ENCODE data around the gene HERC4. TPM values are rescaled to one million over a fixed set of nuclear protein-coding genes. Genes with fewer than 3 reads are reported as not detected.
"Not testable (repeated sequence)": the region's sequence is repeated elsewhere in the genome, so short reads cannot be mapped to it uniquely, and the experiment has no call there.

The HERC4 gene
- total and polyA plus RNA-seq, 2 donors (not counting 3 experiments of a cell fraction or from before 2014, with no cell fraction given), result 10.6 to 73.7 TPM

- ChIA-PET POLR2A (no interaction called here), CTCF (no interaction called here)
- no TSS peak for BruUV-seq (replicated peaks)
- H4K20me1 ChIP-seq (replicated peaks; ENCODE audit: control insufficient read depth, extremely low read depth, insufficient read depth, low read length), result no peaks in the 10 kb centered on the region
- H3K27ac ChIP-seq (ENCODE audit: insufficient read depth, low read depth, low read length), result no peak overlapping the region
- FAIRE-seq (no peak), DNase-seq (ENCODE audit: low read depth, low spot score) (no peak)
- no peak overlapping the region for H3K9ac ChIP-seq (replicated peaks; ENCODE audit: extremely low read depth, insufficient read depth, low read length)
- no peak overlapping the region for H3K4me2 ChIP-seq (ENCODE audit: insufficient read depth, low read length)
- no peaks in the 10 kb centered on the region for H3K79me2 ChIP-seq (ENCODE audit: control insufficient read depth, insufficient read depth, low read length)
- no peak overlapping the region for H3K4me3 ChIP-seq (replicated peaks in 1 of 3; ENCODE audit: insufficient read depth in 1 of 3, low read depth in 1 of 3, low read length in 3 of 3)
- TF ChIP-seq EZH2 (IDR thresholded peaks at IDR 0.05; ENCODE audit: borderline replicate concordance, low read depth, low read length, severe bottlenecking) (no peak), MYC (IDR thresholded peaks at IDR 0.05; ENCODE audit: low read depth, low read length) (no peak), CTCF (IDR thresholded peaks at IDR 0.05; ENCODE audit: extremely low read depth in 1 of 2, insufficient read depth in 1 of 2, low read depth in 1 of 2, low read length in 2 of 2) (no peak), JUN (IDR thresholded peaks at IDR 0.05; ENCODE audit: borderline replicate concordance, insufficient read depth, insufficient read length, low read depth) (no peak)
- peaks cover 3 to 16% of the 10 kb centered on the region in 2 experiments for H3K36me3 ChIP-seq (ENCODE audit: control insufficient read depth in 2 of 2, extremely low read depth in 1 of 2, insufficient read depth in 2 of 2, low read length in 2 of 2)
- dilution Hi-C loops (cut with MboI; ENCODE audit: extremely low pct_ligation_motif_present, low sequenced_read_pairs) (no loop called here), intact Hi-C loops (cut with micrococcal nuclease) (no loop called here)
- H3K27me3 ChIP-seq (ENCODE audit: control insufficient read depth in 2 of 2, insufficient read depth in 2 of 2, low read length in 2 of 2), result no peaks in the 10 kb centered on the region
- H2AFZ ChIP-seq (ENCODE audit: low read depth, low read length), result no peak overlapping the region
- no peaks in the 10 kb centered on the region for H3K9me1 ChIP-seq (replicated peaks; ENCODE audit: control insufficient read depth, extremely low read depth, insufficient read depth, low read length)
- H3K9me3 ChIP-seq (replicated peaks; ENCODE audit: control insufficient read depth, insufficient read depth, low read length), result no peaks in the 10 kb centered on the region
- H3K4me1 ChIP-seq (ENCODE audit: control insufficient read depth, extremely low read depth, insufficient read depth, low read length), result no peaks in the 10 kb centered on the region
Observed at GRCh38 chr10:67988606-67989005, 86.5 kb downstream of the HERC4 start.

GRCh38 chr10:67982603-67983002 lies 92.5 kb downstream of the HERC4 start:
- H2AFZ ChIP-seq (ENCODE audit: low read depth, low read length); FAIRE-seq; DNase-seq (ENCODE audit: low read depth, low spot score); H4K20me1 ChIP-seq (replicated peaks; ENCODE audit: control insufficient read depth, extremely low read depth, insufficient read depth, low read length); H3K27me3 ChIP-seq (ENCODE audit: control insufficient read depth in 2 of 2, insufficient read depth in 2 of 2, low read length in 2 of 2); POLR2A ChIA-PET; dilution Hi-C loops (cut with MboI; ENCODE audit: extremely low pct_ligation_motif_present, low sequenced_read_pairs); H3K4me3 ChIP-seq (replicated peaks in 1 of 3; ENCODE audit: insufficient read depth in 1 of 3, low read depth in 1 of 3, low read length in 3 of 3); H3K4me2 ChIP-seq (ENCODE audit: insufficient read depth, low read length); H3K27ac ChIP-seq (ENCODE audit: insufficient read depth, low read depth, low read length); H3K79me2 ChIP-seq (ENCODE audit: control insufficient read depth, insufficient read depth, low read length); H3K9me1 ChIP-seq (replicated peaks; ENCODE audit: control insufficient read depth, extremely low read depth, insufficient read depth, low read length); H3K9ac ChIP-seq (replicated peaks; ENCODE audit: extremely low read depth, insufficient read depth, low read length); BruUV-seq (replicated peaks); H3K4me1 ChIP-seq (ENCODE audit: control insufficient read depth, extremely low read depth, insufficient read depth, low read length); H3K9me3 ChIP-seq (replicated peaks; ENCODE audit: control insufficient read depth, insufficient read depth, low read length); intact Hi-C loops (cut with micrococcal nuclease): not testable (repeated sequence)
- CTCF ChIA-PET, result interaction anchor here (0.8 kb wide), 1 partner anchor 194 kb away, joined by 3 read pairs; no protein-coding TSS in a partner anchor
- peaks cover 9 to 10% of the 10 kb centered on the region in 2 experiments for H3K36me3 ChIP-seq (ENCODE audit: control insufficient read depth in 2 of 2, extremely low read depth in 1 of 2, insufficient read depth in 2 of 2, low read length in 2 of 2)

Measured in endothelial cell of umbilical vein (primary cell).